GM12873 (cell line): ENCODE results near the gene NUP85.

ENCODE experiments used
- CTCF ChIP-seq: IDR thresholded peaks from 2 replicates; pipeline ENCODE4 v1.5.1; 2012; ENCODE audit warnings: low read depth, mild to moderate bottlenecking, moderate library complexity, low read length, control low read depth; ENCODE audit not compliant: insufficient read depth; ENCODE audit errors: missing control alignments

Gene NUP85

DNA sequence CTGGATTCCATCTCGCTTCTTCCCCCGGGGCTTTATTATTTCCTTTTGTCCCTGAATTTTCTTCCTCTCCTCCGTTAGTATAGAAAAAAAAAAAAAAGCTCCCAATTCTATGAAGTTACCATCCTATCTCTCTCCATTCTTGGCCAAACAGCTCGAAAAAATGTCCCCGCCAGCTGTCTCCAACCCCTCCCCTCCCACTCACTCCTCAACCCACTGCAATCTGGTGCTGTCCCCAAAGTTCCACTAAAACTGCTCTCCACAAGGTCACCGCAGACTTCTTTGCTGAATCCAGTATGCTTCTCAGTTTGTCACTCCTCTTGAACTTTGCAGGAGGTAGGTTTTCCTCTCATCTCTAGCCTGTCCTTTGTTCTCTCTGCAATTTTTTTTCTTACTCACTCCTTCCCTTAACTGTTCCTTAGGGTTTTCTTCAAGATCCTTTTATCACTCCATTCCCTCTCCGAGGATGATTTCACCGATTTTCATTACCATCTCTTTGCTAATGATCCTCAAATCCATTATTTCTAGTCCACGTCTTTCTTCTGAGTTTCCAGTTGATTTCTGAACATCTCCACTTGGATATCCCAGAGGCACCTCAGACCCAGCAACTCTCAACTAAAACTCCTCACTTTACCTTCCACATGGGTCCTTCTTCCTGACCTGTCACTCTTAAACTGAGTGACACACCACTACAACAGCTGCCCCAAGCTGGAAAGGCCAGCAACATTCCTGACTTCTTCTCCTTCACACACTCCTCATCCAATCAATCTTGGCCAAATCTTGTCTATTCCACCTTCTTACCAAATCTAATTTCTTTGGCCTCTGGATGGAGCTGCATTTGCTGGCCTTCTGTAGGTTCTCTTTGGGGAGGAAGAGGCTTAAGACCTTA is 21.2 kb upstream of the NUP85 start:
- TF ChIP-seq CTCF, result no peak

DNA sequence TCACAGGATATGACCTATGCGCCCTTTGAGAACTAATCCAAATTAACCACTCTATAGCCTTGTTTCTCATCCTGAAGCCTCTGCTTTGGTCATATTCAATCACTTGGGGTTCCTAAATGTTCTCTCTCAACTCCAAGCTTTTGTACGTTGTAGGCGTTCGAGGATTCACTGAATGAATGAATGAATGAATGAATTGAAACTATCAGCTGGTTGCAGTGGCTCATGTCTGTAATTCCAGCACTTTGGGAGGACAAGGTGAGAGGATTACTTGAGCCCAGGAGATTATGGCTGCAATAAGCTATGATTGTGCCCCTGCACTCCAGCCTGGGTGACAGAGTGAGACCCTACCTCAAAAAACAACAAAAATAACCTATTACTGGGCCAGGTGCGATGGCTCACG is 16.9 kb upstream of the NUP85 start:
- TF ChIP-seq CTCF, result no peak

DNA sequence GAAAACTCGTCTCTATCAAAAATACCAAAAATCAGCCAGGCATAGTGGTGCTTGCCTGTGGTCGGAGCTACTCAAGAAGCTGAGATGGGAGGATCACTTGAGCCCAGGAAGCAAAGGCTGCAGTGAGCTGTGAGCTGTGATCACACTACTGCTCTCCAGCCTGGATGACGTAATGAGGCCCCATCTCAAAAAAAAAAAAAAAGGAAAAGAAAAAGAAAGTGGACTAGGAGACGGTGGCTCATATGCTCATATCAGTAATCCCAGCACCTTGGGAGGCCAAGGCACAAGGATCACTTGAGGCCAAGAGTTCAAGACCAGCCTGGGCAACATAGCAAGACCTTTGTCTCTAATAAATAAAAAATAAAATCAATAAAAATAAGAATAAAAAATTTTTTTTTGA is 13.9 kb upstream of the NUP85 start:
- TF ChIP-seq CTCF, result no peak

DNA sequence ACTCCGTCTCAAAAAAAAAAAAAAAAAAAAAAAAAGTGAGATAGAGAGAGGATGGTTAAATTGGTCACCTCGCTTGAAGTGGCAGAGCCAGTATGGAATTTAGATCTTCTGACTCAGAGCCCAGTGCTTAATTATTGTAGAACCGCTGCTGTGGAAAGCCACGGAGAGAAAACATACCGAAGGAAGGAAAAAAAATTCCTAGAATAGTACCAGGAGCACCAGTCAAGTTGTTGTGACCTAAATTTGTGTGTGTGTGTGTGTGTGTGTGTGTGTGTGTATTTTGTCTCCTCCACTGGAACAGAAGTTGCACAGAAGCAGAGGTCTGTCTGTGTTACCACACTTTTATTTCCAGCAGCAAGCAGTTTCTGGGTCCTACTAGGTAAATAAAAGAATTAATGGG is 10.6 kb upstream of the NUP85 start:
- no peak for TF ChIP-seq CTCF

- no peak for TF ChIP-seq CTCF
Measured at GRCh38 chr17:75199886-75200618, 5.4 kb upstream of the NUP85 start.

DNA sequence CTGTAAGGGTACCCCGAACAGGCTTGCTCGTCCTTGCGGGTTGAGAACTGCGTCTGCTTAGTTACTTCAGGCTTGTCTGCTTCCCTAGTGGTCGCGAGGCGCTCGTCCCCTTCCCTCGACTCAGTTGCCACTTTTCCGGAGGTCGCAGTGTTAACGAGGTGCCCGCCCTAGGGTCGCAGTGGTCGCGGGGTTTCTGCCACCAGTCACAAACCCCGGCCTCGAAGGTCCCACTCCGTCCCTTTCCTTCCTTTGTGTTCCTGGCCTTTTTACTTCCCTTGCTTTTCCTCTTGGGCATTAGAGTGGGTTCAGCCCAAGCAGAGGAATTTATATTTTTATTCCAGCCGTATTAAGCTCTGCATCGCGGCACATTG is 299 bp downstream of the NUP85 start:
- TF ChIP-seq CTCF, result peak; percentile 44

DNA sequence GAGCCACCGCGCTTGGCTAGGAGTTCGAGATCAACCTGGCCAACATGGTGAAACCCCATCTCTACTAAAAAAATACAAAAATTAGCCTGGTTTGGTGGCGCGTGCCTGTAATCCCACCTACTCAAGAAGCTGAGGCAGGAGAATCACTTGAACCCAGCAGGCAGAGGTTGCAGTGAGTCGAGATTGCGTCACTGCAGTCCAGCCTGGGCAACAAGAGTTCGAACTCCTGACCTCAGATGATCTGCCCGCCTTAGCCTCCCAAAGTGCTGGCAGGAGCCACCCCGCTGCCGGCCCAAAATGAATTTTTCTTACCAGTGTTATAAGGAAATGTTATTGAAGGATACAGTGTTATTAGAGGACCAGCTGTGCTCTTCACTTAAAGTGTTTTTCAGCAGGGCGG is 2.3 kb downstream of the NUP85 start:
- TF ChIP-seq CTCF, result no peak
